Stimulated activated CD8-positive, alpha-beta memory T cell treated with anti-CD3 and anti-CD28 coated beads, Interleukin-4, amount 100 ng/mL, for 4 hours (primary cell): ENCODE results near the gene SLC44A1.

Source experiments
- DNase-seq, 2 donors: peaks; one replicate each; pipeline ENCODE4 v3.0.0-alpha.2; 2020; ENCODE audit warnings: low read depth in 2 of 2, low spot score in 1 of 2

Gene SLC44A1

GRCh38 chr9:105385381-105385985 lies 141.0 kb downstream of the SLC44A1 start:
- no peak for DNase-seq

GRCh38 chr9:105389796-105390195 lies 145.3 kb downstream of the SLC44A1 start:
- no peak for DNase-seq

GRCh38 chr9:105390871-105391270 lies 146.4 kb downstream of the SLC44A1 start:
- DNase-seq: no peak

- no peak for DNase-seq
Measured at GRCh38 chr9:105391288-105391687, 146.8 kb downstream of the SLC44A1 start.

GRCh38 chr9:105392531-105392930 lies 148.1 kb downstream of the SLC44A1 start:
- DNase-seq: no peak

- no peak for DNase-seq
Measured at GRCh38 chr9:105393576-105394344, 149.3 kb downstream of the SLC44A1 start.

GRCh38 chr9:105396441-105396840 lies 152.0 kb downstream of the SLC44A1 start:
- DNase-seq: no peak

GRCh38 chr9:105396901-105397300 lies 152.4 kb downstream of the SLC44A1 start:
- DNase-seq: no peak

- DNase-seq: no peak
Measured at GRCh38 chr9:105399117-105399516, 154.7 kb downstream of the SLC44A1 start.

- no peak for DNase-seq
Measured at GRCh38 chr9:105401651-105402050, 157.2 kb downstream of the SLC44A1 start.

- DNase-seq: no peak
Measured at GRCh38 chr9:105403552-105404248, 159.2 kb downstream of the SLC44A1 start.

GRCh38 chr9:105405514-105406131 lies 161.2 kb downstream of the SLC44A1 start:
- DNase-seq: peak; percentile 13 to 18

GRCh38 chr9:105406369-105406768 lies 161.9 kb downstream of the SLC44A1 start:
- DNase-seq: no peak

GRCh38 chr9:105413525-105413924 lies 169.1 kb downstream of the SLC44A1 start:
- DNase-seq: no peak

GRCh38 chr9:105414947-105415661 lies 170.7 kb downstream of the SLC44A1 start:
- peak; percentile 12 to 44 for DNase-seq

- no peak for DNase-seq
Measured at GRCh38 chr9:105415662-105415980, 171.2 kb downstream of the SLC44A1 start.

- no peak for DNase-seq
Measured at GRCh38 chr9:105416840-105417239, 172.4 kb downstream of the SLC44A1 start.

- no peak for DNase-seq
Measured at GRCh38 chr9:105418588-105419500, 174.4 kb downstream of the SLC44A1 start.

GRCh38 chr9:105419816-105420597 lies 175.6 kb downstream of the SLC44A1 start:
- no peak for DNase-seq
